Measurements from ENCODE around the gene SLC28A3. TPM values are rescaled to one million over a fixed set of nuclear protein-coding genes. Genes with fewer than 3 reads are reported as not detected.

Gene SLC28A3
- total and polyA plus RNA-seq, 10 of the 15 experiments (the other 5 are each of a cell fraction or from before 2014, with no cell fraction given): 0.03 to 0.39 (median 0.07) TPM; not detected in 2

GRCh38 chr9:84239343-84239742, 101.2 kb downstream of the SLC28A3 start:
- no peak for DNase-seq (ENCODE audit: low read depth, low spot score)
- Histone ChIP-seq H3K36me3 (ENCODE audit: control insufficient read depth in 2 of 2, insufficient read depth in 2 of 2, low read length in 1 of 2) (no peaks in the 10 kb centered on the region), H3K9me3 (replicated peaks; ENCODE audit: control insufficient read depth, insufficient read depth, low read length) (peaks cover 5% of the 10 kb centered on the region; the same call in 2 of the 3 replicates), H4K20me1 (ENCODE audit: control insufficient read depth, insufficient read depth) (no peaks in the 10 kb centered on the region), H3K79me2 (ENCODE audit: control insufficient read depth, insufficient read depth, low read length) (no peaks in the 10 kb centered on the region), H3K4me1 (ENCODE audit: control insufficient read depth, insufficient read depth, low read length) (no peaks in the 10 kb centered on the region), H3K4me2 (ENCODE audit: control insufficient read depth, insufficient read depth) (no peak overlapping the region), H3K27ac (ENCODE audit: control insufficient read depth, insufficient read depth) (no peak overlapping the region), H3K9ac (ENCODE audit: control insufficient read depth, insufficient read depth, low read length) (no peak overlapping the region), H2AFZ (ENCODE audit: control insufficient read depth, low read depth, low read length) (no peak overlapping the region), H3K27me3 (replicated peaks in 1 of 2; ENCODE audit: control insufficient read depth in 2 of 2, insufficient read depth in 2 of 2, low read length in 1 of 2) (no peaks in the 10 kb centered on the region), H3K4me3 (no peak overlapping the region)
- SMC1A ChIA-PET (ENCODE audit: uncharacterized antibody, unreplicated experiment): interaction anchor here (0.9 to 1.0 kb wide), 2 partner anchors 14 to 22 kb away, joined by 3 read pairs; no protein-coding TSS in a partner anchor
- 45% methylated on average over 2 of the region's 2 CpGs for WGBS (ENCODE audit: insufficient coverage, insufficient replicate concordance, low lambda C conversion rate, missing lambda C conversion rate)
- no peak for ATAC-seq
- in situ Hi-C loops (cut with MboI) (no loop called here), intact Hi-C loops (cut with micrococcal nuclease; ENCODE audit: unreplicated experiment) (no loop called here)
- FAIRE-seq: no peak
- RAD21 ChIA-PET (ENCODE audit: unreplicated experiment): no interaction called here
- TF ChIP-seq IKZF2 (IDR thresholded peaks at IDR 0.05) (no peak), MXI1 (IDR thresholded peaks at IDR 0.05; ENCODE audit: low read depth, low read length) (no peak), BMI1 (IDR thresholded peaks at IDR 0.05; ENCODE audit: borderline replicate concordance) (no peak), YBX1 (IDR thresholded peaks at IDR 0.05) (no peak), DPF2 (IDR thresholded peaks at IDR 0.05) (no peak), NFXL1 (IDR thresholded peaks at IDR 0.05; ENCODE audit: borderline replicate concordance) (no peak), SMC3 (IDR thresholded peaks at IDR 0.05; ENCODE audit: borderline replicate concordance, low read length) (no peak), CBX3 (IDR thresholded peaks at IDR 0.05; ENCODE audit: borderline replicate concordance, low read depth) (no peak), HDAC2 (IDR thresholded peaks at IDR 0.05) (no peak)
- TF ChIP-seq, protein P1, sequence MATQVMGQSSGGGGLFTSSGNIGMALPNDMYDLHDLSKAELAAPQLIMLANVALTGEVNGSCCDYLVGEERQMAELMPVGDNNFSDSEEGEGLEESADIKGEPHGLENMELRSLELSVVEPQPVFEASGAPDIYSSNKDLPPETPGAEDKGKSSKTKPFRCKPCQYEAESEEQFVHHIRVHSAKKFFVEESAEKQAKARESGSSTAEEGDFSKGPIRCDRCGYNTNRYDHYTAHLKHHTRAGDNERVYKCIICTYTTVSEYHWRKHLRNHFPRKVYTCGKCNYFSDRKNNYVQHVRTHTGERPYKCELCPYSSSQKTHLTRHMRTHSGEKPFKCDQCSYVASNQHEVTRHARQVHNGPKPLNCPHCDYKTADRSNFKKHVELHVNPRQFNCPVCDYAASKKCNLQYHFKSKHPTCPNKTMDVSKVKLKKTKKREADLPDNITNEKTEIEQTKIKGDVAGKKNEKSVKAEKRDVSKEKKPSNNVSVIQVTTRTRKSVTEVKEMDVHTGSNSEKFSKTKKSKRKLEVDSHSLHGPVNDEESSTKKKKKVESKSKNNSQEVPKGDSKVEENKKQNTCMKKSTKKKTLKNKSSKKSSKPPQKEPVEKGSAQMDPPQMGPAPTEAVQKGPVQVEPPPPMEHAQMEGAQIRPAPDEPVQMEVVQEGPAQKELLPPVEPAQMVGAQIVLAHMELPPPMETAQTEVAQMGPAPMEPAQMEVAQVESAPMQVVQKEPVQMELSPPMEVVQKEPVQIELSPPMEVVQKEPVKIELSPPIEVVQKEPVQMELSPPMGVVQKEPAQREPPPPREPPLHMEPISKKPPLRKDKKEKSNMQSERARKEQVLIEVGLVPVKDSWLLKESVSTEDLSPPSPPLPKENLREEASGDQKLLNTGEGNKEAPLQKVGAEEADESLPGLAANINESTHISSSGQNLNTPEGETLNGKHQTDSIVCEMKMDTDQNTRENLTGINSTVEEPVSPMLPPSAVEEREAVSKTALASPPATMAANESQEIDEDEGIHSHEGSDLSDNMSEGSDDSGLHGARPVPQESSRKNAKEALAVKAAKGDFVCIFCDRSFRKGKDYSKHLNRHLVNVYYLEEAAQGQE (IDR thresholded peaks at IDR 0.05; ENCODE audit: low read depth, low read length): no peak
- CTCF ChIA-PET: no interaction called here
- POLR2A ChIA-PET: no interaction called here
- no TSS peak for BruUV-seq (replicated peaks)

Data from GM12878 (cell line).